ENCODE data around the gene MAP3K9.
A peak's percentile ranks its signal among the peaks of the same experiment; 100 is the strongest.
"Not testable (repeated sequence)": the region's sequence is repeated elsewhere in the genome, so short reads cannot be mapped to it uniquely, and the experiment has no call there.

MAP3K9 gene

GRCh38 chr14:70809225-70810219 is at the start of gene MAP3K9:
MAP3K9 (minus strand) TSS chr14:70809513; CDS start chr14:70809171, 342 bp downstream.
- DNase-seq (ENCODE audit: low read depth in 2 of 3, low spot score in 1 of 3) = peak; percentile 85 to 88 (median 88)

GRCh38 chr14:70858641-70859040 is 49.3 kb upstream of the MAP3K9 start:
- DNase-seq (ENCODE audit: low read depth in 2 of 3, low spot score in 1 of 3) = no peak

GRCh38 chr14:70857496-70857890 is 48.2 kb upstream of the MAP3K9 start:
- no peak for DNase-seq (ENCODE audit: low read depth in 2 of 3, low spot score in 1 of 3)

- peak in 1 of 3 donors; percentile 17 for DNase-seq (ENCODE audit: low read depth in 2 of 3, low spot score in 1 of 3)
Measured at GRCh38 chr14:70856851-70857495, 47.7 kb upstream of the MAP3K9 start.

GRCh38 chr14:70855486-70855885 is 46.2 kb upstream of the MAP3K9 start:
- DNase-seq (ENCODE audit: low read depth in 2 of 3, low spot score in 1 of 3) = no peak

- not testable (repeated sequence) for DNase-seq (ENCODE audit: low read depth in 2 of 3, low spot score in 1 of 3)
Measured at GRCh38 chr14:70853658-70854057, 44.3 kb upstream of the MAP3K9 start.

GRCh38 chr14:70847406-70848090 is 38.2 kb upstream of the MAP3K9 start:
- DNase-seq (ENCODE audit: low read depth in 2 of 3, low spot score in 1 of 3) = no peak

GRCh38 chr14:70845601-70846000 is 36.3 kb upstream of the MAP3K9 start:
- no peak for DNase-seq (ENCODE audit: low read depth in 2 of 3, low spot score in 1 of 3)

GRCh38 chr14:70842851-70843462 is 33.6 kb upstream of the MAP3K9 start:
- DNase-seq (ENCODE audit: low read depth in 2 of 3, low spot score in 1 of 3) = no peak

- no peak for DNase-seq (ENCODE audit: low read depth in 2 of 3, low spot score in 1 of 3)
Measured at GRCh38 chr14:70838076-70838475, 28.8 kb upstream of the MAP3K9 start.

- no peak for DNase-seq (ENCODE audit: low read depth in 2 of 3, low spot score in 1 of 3)
Measured at GRCh38 chr14:70836946-70837345, 27.6 kb upstream of the MAP3K9 start.

- DNase-seq (ENCODE audit: low read depth in 2 of 3, low spot score in 1 of 3) = no peak
Measured at GRCh38 chr14:70833884-70834283, 24.6 kb upstream of the MAP3K9 start.

- no peak for DNase-seq (ENCODE audit: low read depth in 2 of 3, low spot score in 1 of 3)
Measured at GRCh38 chr14:70832561-70833305, 23.4 kb upstream of the MAP3K9 start.

- DNase-seq (ENCODE audit: low read depth in 2 of 3, low spot score in 1 of 3) = no peak
Measured at GRCh38 chr14:70830998-70831781, 21.9 kb upstream of the MAP3K9 start.

- no peak for DNase-seq (ENCODE audit: low read depth in 2 of 3, low spot score in 1 of 3)
Measured at GRCh38 chr14:70828188-70828587, 18.9 kb upstream of the MAP3K9 start.

GRCh38 chr14:70827752-70828151 is 18.4 kb upstream of the MAP3K9 start:
- no peak for DNase-seq (ENCODE audit: low read depth in 2 of 3, low spot score in 1 of 3)

- no peak for DNase-seq (ENCODE audit: low read depth in 2 of 3, low spot score in 1 of 3)
Measured at GRCh38 chr14:70827347-70827746, 18.0 kb upstream of the MAP3K9 start.

GRCh38 chr14:70823281-70823680 is 14.0 kb upstream of the MAP3K9 start:
- no peak for DNase-seq (ENCODE audit: low read depth in 2 of 3, low spot score in 1 of 3)

GRCh38 chr14:70822530-70823185 is 13.3 kb upstream of the MAP3K9 start:
- no peak for DNase-seq (ENCODE audit: low read depth in 2 of 3, low spot score in 1 of 3)

Measured in stimulated activated CD4-positive, alpha-beta T cell treated with anti-CD3 and anti-CD28 coated beads, Interleukin-12 subunit alpha, Interleukin-12 subunit beta, amount 100 ng/mL, for 48 hours (primary cell).